ENCODE results near the gene CTNNA2.

The CTNNA2 gene

DNA sequence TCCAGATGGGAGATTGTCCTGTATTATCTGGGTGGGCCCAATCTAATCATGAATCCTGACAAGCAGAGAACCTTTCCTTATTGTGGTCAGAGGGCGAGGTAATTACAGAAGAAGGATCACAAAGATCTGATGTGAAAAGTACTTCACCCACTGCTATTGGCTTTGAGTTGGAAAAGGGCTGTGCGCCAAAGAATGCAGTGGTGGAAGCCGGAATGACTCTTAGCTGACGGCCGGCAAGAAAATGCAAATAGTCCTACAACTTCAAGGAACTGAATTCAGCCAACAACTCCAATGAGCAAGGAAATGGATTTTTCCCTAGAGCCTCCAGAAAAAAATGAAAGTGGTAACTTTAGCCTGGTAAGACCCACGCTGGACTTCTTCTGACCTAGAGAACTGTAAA lies 67.3 kb downstream of the CTNNA2 start:
- TF ChIP-seq ZFP30 (CRISPR knock-in tag; IDR thresholded peaks at IDR 0.05), result no peak
- no peak for TF ChIP-seq ZNF565 (CRISPR knock-in tag; conservative IDR thresholded peaks at IDR 0.05; ENCODE audit: low read depth)
- no peak for TF ChIP-seq ARNTL (CRISPR knock-in tag; IDR thresholded peaks at IDR 0.05; ENCODE audit: borderline replicate concordance, low read depth)
- TF ChIP-seq ESRRG (CRISPR knock-in tag; IDR thresholded peaks at IDR 0.05), result no peak
- TF ChIP-seq CSRNP3 (CRISPR knock-in tag; IDR thresholded peaks at IDR 0.05), result no peak
- TF ChIP-seq, protein P1, sequence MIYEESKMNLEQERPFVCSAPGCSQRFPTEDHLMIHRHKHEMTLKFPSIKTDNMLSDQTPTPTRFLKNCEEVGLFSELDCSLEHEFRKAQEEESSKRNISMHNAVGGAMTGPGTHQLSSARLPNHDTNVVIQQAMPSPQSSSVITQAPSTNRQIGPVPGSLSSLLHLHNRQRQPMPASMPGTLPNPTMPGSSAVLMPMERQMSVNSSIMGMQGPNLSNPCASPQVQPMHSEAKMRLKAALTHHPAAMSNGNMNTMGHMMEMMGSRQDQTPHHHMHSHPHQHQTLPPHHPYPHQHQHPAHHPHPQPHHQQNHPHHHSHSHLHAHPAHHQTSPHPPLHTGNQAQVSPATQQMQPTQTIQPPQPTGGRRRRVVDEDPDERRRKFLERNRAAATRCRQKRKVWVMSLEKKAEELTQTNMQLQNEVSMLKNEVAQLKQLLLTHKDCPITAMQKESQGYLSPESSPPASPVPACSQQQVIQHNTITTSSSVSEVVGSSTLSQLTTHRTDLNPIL (CRISPR knock-in tag; IDR thresholded peaks at IDR 0.05; ENCODE audit: low read depth), result no peak
- no peak for TF ChIP-seq SNAI2 (CRISPR knock-in tag; IDR thresholded peaks at IDR 0.05)
- no peak for TF ChIP-seq CSDC2 (CRISPR knock-in tag; IDR thresholded peaks at IDR 0.05)

DNA sequence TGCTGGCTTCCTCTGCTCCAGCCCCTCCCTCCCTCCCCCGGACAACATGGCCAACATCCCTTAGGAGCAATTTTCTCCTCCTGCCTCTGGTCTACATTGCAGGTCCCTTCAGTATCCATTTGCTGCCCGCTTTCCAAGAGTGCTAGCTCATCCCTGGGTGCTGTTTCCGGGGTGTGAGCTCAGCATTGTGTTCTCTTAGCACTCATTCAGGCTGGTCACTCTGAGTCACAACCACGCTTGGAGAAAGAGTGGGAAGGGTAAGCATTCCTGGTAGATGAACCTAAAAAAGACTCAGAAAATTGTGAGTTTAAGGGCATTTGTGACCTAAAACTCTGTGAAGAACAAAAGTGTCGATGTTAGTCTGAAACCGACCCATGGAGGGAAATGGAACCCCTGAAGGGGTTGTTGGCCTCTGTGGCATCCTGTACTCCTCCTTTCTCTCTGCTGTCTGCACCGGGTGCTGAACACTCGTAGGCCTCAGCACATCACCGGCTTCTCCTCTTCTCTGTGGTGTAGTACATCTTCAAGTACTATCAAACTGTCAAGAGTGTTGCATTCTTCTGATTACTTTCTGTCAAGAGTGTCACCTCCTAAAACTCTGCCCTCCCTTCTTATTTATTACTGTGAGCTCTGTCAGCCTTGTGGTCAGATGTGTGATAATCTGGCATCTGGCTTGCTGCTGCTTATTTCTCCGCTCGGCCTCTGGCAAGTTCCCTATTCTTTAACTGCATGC lies 73.0 kb downstream of the CTNNA2 start:
- no peak for TF ChIP-seq TOX (CRISPR knock-in tag; IDR thresholded peaks at IDR 0.05; ENCODE audit: borderline replicate concordance)
- no peak for TF ChIP-seq ISL1 (CRISPR knock-in tag; IDR thresholded peaks at IDR 0.05)
- no peak for TF ChIP-seq CSRNP3 (CRISPR knock-in tag; IDR thresholded peaks at IDR 0.05)
- no peak for TF ChIP-seq TCF4 (CRISPR knock-in tag; IDR thresholded peaks at IDR 0.05; ENCODE audit: borderline replicate concordance)
- no peak for TF ChIP-seq ESRRG (CRISPR knock-in tag; IDR thresholded peaks at IDR 0.05)
- no peak for TF ChIP-seq ZNF565 (CRISPR knock-in tag; conservative IDR thresholded peaks at IDR 0.05; ENCODE audit: low read depth)
- TF ChIP-seq RARB (CRISPR knock-in tag; IDR thresholded peaks at IDR 0.05), result no peak
- ATAC-seq, result no peak

More for the DNA sequence above, 67.3 kb downstream of the CTNNA2 start:
- no peak for ATAC-seq

- no peak for TF ChIP-seq TCF4 (CRISPR knock-in tag; IDR thresholded peaks at IDR 0.05; ENCODE audit: borderline replicate concordance)
- no peak for TF ChIP-seq ZFP30 (CRISPR knock-in tag; IDR thresholded peaks at IDR 0.05)
- TF ChIP-seq ZC3H10 (CRISPR knock-in tag; IDR thresholded peaks at IDR 0.05), result no peak
- TF ChIP-seq, protein P1 (CRISPR knock-in tag; IDR thresholded peaks at IDR 0.05; ENCODE audit: low read depth), result no peak
- TF ChIP-seq OSR1 (CRISPR knock-in tag; IDR thresholded peaks at IDR 0.05), result no peak
- no peak for TF ChIP-seq ZNF70 (CRISPR knock-in tag; IDR thresholded peaks at IDR 0.05)
- TF ChIP-seq SNAI2 (CRISPR knock-in tag; IDR thresholded peaks at IDR 0.05), result no peak
- no peak for TF ChIP-seq ZNF565 (CRISPR knock-in tag; conservative IDR thresholded peaks at IDR 0.05; ENCODE audit: low read depth)
- TF ChIP-seq ZNF8 (CRISPR knock-in tag; IDR thresholded peaks at IDR 0.05), result no peak
- TF ChIP-seq, protein P2, sequence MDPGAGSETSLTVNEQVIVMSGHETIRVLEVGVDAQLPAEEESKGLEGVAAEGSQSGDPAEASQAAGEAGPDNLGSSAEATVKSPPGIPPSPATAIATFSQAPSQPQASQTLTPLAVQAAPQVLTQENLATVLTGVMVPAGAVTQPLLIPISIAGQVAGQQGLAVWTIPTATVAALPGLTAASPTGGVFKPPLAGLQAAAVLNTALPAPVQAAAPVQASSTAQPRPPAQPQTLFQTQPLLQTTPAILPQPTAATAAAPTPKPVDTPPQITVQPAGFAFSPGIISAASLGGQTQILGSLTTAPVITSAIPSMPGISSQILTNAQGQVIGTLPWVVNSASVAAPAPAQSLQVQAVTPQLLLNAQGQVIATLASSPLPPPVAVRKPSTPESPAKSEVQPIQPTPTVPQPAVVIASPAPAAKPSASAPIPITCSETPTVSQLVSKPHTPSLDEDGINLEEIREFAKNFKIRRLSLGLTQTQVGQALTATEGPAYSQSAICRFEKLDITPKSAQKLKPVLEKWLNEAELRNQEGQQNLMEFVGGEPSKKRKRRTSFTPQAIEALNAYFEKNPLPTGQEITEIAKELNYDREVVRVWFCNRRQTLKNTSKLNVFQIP (CRISPR knock-in tag; IDR thresholded peaks at IDR 0.05; ENCODE audit: borderline replicate concordance, low read depth), result no peak
- TF ChIP-seq TOX (CRISPR knock-in tag; IDR thresholded peaks at IDR 0.05; ENCODE audit: borderline replicate concordance), result no peak
- no peak for TF ChIP-seq CSRNP3 (CRISPR knock-in tag; IDR thresholded peaks at IDR 0.05)
- no peak for TF ChIP-seq ISL1 (CRISPR knock-in tag; IDR thresholded peaks at IDR 0.05)
- ATAC-seq, result no peak
Observed at GRCh38 chr2:79591281-79591680, 78.4 kb downstream of the CTNNA2 start.
